ENCODE measurements around the gene PRKCE.

- TF ChIP-seq POLR2A (IDR thresholded peaks at IDR 0.05) (no peak), CTCF (IDR thresholded peaks at IDR 0.05) (no peak)
Observed at GRCh38 chr2:45884126-45884525, 232.7 kb downstream of the PRKCE start.
